Fibroblast of the conjunctiva (primary cell): ENCODE data around the gene MBP.

Experiments
- DNase-seq: peaks from one replicate; pipeline ENCODE4 v3.0.0-alpha.2; 2010; ENCODE audit warnings: low read depth

MBP gene

GRCh38 chr18:77114415-77115191, 18.0 kb downstream of the MBP start:
- DNase-seq, result peak; percentile 74

- no peak for DNase-seq
Measured at GRCh38 chr18:77114152-77114414, 18.5 kb downstream of the MBP start.

- DNase-seq, result no peak
Measured at GRCh38 chr18:77113361-77114151, 19.0 kb downstream of the MBP start.

- DNase-seq, result no peak
Measured at GRCh38 chr18:77112747-77113092, 19.9 kb downstream of the MBP start.

GRCh38 chr18:77111951-77112746, 20.4 kb downstream of the MBP start:
- no peak for DNase-seq

- DNase-seq, result no peak
Measured at GRCh38 chr18:77111449-77111848, 21.1 kb downstream of the MBP start.

GRCh38 chr18:77110936-77111335, 21.6 kb downstream of the MBP start:
- DNase-seq, result no peak

GRCh38 chr18:77110400-77110799, 22.2 kb downstream of the MBP start:
- DNase-seq, result no peak

- DNase-seq, result no peak
Measured at GRCh38 chr18:77109648-77110019, 22.9 kb downstream of the MBP start.

GRCh38 chr18:77108821-77109647, 23.5 kb downstream of the MBP start:
- no peak for DNase-seq

GRCh38 chr18:77108001-77108692, 24.4 kb downstream of the MBP start:
- peak; percentile 50 for DNase-seq

- DNase-seq, result no peak
Measured at GRCh38 chr18:77107292-77107691, 25.3 kb downstream of the MBP start.

- DNase-seq, result no peak
Measured at GRCh38 chr18:77106331-77106730, 26.3 kb downstream of the MBP start.

- DNase-seq, result no peak
Measured at GRCh38 chr18:77105680-77106079, 26.9 kb downstream of the MBP start.

- peak; percentile 45 for DNase-seq
Measured at GRCh38 chr18:77105028-77105427, 27.6 kb downstream of the MBP start.

GRCh38 chr18:77103991-77104531, 28.5 kb downstream of the MBP start:
- DNase-seq, result no peak

- DNase-seq, result no peak
Measured at GRCh38 chr18:77103187-77103850, 29.3 kb downstream of the MBP start.

GRCh38 chr18:77102259-77103040, 30.1 kb downstream of the MBP start:
- peak; percentile 80 for DNase-seq

GRCh38 chr18:77101410-77102258, 30.9 kb downstream of the MBP start:
- peak; percentile 90 for DNase-seq
